Stimulated activated CD4-positive, alpha-beta T cell treated with anti-CD3 and anti-CD28 coated beads, Interleukin-4, amount 100 ng/mL, for 1 hour (primary cell): ENCODE results near the gene TMA16.

Source experiments
- DNase-seq: peaks from one replicate; pipeline ENCODE4 v3.0.0-alpha.2; 2020

Gene TMA16

GRCh38 chr4:163565226-163566135 is 71.0 kb downstream of the TMA16 start:
- no peak for DNase-seq

GRCh38 chr4:163566257-163566796 is 71.8 kb downstream of the TMA16 start:
- DNase-seq: no peak

- DNase-seq: no peak
Observed at GRCh38 chr4:163568843-163569242, 74.4 kb downstream of the TMA16 start.
